Measurements from ENCODE around the gene OPTC.

The OPTC gene

DNA sequence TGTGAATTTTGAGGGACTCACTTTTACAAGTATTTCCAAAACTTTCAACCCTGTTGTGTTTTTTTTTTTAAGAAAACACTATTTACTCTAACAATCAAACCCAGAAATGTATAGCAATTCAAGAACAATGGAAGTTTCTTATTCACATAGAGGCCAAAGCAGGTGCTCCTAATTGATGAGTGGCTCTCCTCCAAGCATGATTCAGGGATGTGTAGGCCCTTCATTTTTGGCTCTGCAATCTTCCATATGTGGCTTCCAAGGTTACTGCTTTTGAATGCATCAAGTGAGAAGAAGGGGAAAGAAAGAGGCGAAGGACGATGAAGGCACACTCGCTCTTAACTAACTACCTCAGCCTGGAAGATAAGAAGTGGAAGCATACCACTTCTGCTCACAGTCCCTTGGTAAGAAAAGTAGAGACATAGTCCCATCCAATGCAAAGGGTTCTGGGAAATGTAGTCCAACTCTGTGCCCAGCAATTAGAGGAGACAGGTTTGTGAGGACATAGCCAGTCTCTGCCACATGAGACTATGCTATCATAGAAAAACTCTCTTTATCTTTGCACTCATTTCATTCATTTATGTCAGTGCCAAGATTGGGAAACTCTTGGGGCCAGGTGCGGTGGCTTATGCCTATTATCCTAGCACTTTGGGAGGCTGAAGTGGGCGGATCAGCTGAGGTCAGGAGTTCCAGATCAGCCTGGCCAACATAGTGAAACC lies 46.0 kb downstream of the OPTC start:
- DNase-seq = no peak

GRCh38 chr1:203544485-203544884 lies 50.5 kb downstream of the OPTC start:
- DNase-seq = no peak

DNA sequence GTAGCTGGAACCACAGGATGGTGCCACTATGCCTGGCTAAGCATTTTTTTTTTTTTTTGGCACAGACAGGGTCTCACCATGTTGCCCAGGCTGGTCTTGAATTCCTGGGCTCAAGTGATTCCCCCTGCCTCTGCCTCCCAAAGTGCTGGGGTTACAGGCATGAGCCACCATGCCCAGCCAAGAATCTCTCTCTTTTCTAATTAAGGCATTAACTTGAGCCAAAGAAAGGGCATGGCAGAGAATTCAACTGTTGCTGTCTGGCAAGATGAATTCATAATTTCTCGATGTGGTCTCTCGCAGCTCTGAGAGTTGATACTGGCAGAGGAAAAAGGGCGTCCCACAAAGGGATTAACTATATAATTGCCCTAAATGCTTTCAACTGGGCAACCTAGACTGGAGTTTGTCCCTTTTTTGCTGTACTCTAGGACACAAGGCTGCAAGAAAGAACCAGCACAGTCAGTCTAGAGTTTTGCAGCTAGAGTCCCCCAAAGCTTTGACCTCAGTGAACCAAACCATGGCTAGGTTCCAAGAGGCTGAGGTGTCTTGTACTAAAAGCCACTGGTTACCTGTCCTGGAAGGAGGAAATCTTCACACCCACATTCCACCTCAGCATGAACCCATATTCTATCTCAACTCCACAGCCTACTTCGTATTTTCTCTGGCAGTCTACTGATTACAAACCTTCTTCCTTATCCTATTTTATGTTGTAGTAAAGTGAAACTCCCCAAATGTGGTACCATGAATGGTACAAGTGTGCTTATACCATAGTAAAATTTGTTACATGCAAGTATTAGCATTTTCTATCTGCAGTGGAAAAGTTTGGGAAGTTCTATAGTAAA lies 51.2 kb downstream of the OPTC start:
- DNase-seq = no peak

DNA sequence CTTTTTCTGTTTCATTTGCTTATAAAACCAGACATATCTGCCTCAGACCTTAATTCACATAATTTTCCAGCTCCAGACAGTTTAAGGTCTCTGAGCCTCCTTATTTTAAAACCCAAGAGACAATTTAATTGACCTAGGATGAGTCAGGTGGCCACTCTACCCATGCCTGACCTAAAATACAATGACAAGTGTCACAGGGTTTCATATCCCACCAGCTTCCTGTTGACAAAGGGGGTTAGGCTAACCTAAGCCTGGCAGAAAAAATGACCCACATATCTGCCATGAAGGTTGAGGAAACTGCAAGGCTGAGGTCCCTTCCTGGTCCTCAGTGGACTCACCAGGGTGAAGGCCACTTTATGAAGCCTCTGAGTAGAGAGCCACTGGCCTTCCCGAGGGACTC lies 52.3 kb downstream of the OPTC start:
- DNase-seq = no peak

DNA sequence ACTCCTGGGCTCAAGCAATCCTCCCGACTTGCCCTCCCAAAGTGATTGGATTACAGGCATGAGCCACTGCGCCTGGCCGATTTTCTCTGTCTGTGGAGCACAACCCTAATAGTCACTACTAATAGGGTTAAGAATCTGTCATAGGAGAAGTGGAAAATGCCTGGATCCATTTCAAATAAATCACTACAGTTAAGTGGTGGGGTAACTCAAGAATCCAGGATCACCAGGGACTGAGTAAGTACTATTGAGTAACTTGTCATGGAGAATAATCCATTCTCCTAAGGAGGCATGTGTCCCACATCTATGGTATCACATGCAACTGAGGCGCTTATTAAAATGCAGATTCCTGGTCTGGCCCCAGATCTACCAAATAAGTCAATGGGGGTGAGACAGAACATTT lies 53.2 kb downstream of the OPTC start:
- DNase-seq = no peak

DNA sequence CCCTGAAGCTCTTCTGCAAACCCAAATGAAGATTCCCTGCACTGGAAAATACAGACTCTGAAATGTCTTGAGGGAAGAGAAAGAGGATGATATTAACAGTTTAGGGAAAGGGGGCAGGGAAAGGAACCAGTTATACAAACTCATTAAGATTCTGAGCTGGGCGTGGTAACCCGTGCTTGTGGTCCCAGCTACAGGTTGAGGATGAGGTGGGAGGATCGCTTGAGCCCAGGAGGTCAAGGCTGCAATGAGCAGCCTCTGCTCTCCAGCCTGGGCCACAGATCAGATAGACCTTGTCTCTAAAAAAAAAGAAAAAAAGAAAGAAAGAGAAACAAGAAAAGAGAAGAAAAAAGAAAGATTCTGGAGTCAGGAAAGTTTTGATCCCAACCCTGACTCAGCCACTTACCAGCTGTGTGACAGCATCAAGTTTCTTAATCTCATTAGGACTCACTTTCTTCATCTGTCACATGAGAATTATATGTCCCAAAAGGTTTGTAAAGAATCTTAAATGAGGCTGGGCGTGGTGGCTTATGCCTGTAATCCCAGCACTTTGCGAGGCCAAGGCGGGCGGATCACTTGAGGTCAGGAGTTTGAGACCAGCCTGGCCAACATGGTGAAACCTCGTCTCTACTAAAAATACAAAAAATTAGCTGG lies 53.9 kb downstream of the OPTC start:
- DNase-seq = no peak

- DNase-seq = no peak
These were observed 54.9 kb downstream of the OPTC start for GRCh38 chr1:203548892-203549291.

- DNase-seq = no peak
These were observed 55.4 kb downstream of the OPTC start for GRCh38 chr1:203549309-203549708.

- DNase-seq = no peak
These were observed 56.9 kb downstream of the OPTC start for GRCh38 chr1:203550846-203551245.

GRCh38 chr1:203551550-203551949 lies 57.6 kb downstream of the OPTC start:
- DNase-seq = no peak

DNA sequence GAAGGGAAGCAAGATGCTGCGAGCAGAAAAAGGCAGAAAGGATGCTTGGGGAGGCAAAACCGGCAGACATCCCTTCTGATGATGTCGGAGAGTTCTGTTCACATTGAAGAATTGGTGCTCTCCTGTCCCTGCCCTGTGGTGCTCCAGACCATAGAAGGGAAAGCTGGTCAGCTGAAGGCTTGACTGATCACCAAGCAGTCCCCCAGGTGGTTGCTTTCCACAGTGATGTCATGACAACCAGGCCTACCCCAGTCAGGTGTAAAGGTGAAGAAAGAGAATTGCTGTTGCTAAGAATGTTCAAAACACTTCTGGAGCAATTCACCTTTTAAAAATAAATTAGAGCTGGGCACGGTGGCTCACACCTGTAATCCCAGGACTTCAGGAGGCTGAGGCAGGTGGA lies 59.5 kb downstream of the OPTC start:
- DNase-seq = no peak

GRCh38 chr1:203554071-203554470 lies 60.1 kb downstream of the OPTC start:
- DNase-seq = no peak

- DNase-seq = no peak
These were observed 61.1 kb downstream of the OPTC start for GRCh38 chr1:203555076-203555475.

- DNase-seq = no peak
These were observed 61.6 kb downstream of the OPTC start for GRCh38 chr1:203555511-203556046.

DNA sequence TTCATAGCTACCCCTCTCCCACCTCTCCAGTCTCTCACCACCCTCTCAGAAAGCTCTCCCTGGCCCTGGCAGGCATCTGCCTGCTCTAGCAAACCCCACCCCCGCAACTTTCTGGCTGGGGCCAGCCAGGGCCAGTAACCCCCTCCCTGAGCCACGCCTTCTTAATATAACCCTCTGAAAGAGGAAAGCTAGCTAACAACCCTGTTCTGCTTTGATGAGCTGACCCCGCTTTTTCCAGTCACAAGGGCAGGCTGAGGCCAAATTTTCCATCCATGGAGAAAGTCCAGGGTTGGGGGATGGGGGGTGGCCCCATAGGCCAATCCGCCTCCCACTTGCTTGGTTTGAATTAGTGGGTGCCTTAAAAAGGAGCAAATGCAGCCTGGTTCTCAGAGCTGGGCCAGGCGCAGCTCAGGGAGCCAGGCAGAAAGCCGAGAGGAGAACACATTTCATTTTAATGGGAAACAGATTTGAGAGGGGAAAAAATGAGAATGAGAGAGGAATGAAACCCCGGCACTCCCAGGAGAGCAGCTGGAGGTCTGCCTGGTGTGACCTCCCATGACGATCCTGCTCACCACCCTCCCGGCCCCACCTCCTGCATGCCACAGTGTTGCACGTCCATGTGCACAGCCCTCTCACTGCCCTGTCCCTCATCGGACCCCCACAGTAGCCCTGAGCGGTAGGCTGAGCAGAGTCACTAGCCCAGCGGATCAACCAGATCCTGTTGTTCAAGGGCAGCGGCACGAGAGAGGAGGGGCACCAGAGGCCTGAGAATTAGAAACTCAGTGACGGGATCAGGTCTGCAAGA lies 62.3 kb downstream of the OPTC start:
- DNase-seq = no peak

- no peak for DNase-seq
These were observed 63.4 kb downstream of the OPTC start for GRCh38 chr1:203557390-203557789.

DNA sequence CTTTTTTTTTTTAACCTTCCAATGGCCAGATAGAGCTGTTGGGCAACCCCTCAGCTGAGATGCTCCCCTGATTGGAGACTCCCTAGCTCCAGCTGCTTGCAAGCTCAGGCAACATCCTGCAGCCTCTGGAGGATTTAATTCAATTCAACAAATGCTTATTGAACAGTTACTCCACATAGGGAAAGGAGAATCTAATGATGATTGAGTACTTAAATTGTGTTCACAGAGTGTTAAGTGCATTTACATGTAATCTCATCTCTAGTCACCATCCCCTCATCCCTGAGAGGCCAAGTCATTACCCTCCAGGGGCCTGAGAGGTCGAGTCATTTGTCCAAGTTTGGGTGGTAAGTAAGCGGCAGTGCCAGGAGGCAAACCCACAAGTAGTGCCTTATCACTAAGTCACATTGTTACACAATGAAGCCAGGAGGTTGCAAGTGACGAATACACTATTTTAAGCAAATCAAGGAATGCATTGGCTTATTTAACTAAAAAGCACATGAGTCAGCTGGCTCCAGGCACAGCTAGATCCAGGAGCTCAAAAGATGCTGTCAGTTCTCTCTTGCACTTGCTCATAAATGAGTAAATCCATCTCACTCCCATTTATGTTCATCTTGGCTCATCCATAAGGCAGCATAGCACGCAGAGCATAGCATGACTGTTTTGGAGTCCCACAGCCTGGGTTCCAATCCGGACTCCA lies 64.3 kb downstream of the OPTC start:
- no peak for DNase-seq

All from activated CD4-positive, alpha-beta T cell treated with anti-CD3 and anti-CD28 coated beads, Interleukin-2, amount 50 U/mL, for 48 hours (primary cell).